ENCODE measurements around the gene CCDC9. TPM values are rescaled to one million over a fixed set of nuclear protein-coding genes. Genes with fewer than 3 reads are reported as not detected.
A peak's percentile ranks its signal among the peaks of the same experiment; 100 is the strongest.

CCDC9 gene
- total and polyA plus RNA-seq, 2 of the 13 experiments (the other 11 are each of a cell fraction or from before 2014, with no cell fraction given): 2.9 to 6.3 TPM

DNA sequence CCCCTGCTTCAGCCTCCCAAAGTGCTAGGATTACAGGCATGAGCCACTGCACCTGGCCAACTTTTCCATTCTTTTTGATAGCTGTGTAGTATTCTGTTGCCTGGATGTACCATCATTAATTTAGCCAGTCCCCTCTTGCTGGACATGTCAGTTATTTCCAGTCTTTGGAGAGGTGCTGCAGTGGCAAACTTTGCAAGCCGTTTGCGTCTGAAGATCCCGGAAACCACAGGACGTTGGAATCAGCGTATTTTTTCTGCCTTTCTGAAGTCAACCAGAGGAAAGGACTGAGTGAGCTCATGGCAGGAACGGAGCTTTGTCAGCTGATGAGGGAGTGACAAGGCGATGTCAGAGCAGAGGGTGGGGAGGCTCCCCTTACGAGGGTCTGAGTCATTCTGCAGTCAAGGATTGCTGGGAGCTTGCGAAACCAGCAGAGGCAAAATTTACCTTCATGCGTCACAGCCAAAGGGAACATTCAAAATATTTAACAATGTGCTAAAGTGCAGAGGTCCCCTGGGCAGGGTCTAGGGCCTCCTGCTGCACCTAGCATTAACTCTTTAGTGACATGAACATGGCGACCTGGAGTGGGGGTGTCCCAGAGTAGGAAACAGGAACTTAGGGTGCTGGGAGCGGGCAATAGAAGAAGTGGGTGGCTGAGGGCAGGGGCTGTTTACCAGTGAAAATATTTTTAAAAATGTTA, 58.9 kb downstream of the CCDC9 start (continued):
- TF ChIP-seq, protein P1, sequence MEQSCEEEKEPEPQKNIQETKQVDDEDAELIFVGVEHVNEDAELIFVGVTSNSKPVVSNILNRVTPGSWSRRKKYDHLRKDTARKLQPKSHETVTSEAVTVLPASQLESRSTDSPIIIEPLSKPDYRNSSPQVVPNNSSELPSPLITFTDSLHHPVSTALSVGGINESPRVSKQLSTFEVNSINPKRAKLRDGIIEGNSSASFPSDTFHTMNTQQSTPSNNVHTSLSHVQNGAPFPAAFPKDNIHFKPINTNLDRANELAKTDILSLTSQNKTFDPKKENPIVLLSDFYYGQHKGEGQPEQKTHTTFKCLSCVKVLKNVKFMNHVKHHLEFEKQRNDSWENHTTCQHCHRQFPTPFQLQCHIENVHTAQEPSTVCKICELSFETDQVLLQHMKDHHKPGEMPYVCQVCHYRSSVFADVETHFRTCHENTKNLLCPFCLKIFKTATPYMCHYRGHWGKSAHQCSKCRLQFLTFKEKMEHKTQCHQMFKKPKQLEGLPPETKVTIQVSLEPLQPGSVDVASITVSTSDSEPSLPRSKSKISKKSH (CRISPR knock-in tag; IDR thresholded peaks at IDR 0.05; ENCODE audit: borderline replicate concordance): no peak
- TF ChIP-seq MTF1 (CRISPR knock-in tag; IDR thresholded peaks at IDR 0.05) (no peak), GFI1 (CRISPR knock-in tag; IDR thresholded peaks at IDR 0.05; ENCODE audit: borderline replicate concordance) (peak; percentile 61; the same call in 1 of the 2 replicates), ZNF207 (IDR thresholded peaks at IDR 0.05; ENCODE audit: borderline replicate concordance) (no peak), KLF12 (CRISPR knock-in tag; IDR thresholded peaks at IDR 0.05; ENCODE audit: borderline replicate concordance) (no peak), HHEX (CRISPR knock-in tag; IDR thresholded peaks at IDR 0.05) (0 out of 2 replicates have a peak, but pooled peaks have one; percentile 44), ZNF850 (CRISPR knock-in tag; conservative IDR thresholded peaks at IDR 0.05) (no peak)
- TF ChIP-seq, protein P2, sequence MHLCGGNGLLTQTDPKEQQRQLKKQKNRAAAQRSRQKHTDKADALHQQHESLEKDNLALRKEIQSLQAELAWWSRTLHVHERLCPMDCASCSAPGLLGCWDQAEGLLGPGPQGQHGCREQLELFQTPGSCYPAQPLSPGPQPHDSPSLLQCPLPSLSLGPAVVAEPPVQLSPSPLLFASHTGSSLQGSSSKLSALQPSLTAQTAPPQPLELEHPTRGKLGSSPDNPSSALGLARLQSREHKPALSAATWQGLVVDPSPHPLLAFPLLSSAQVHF (CRISPR knock-in tag; IDR thresholded peaks at IDR 0.05): no peak
- TF ChIP-seq, protein P3, sequence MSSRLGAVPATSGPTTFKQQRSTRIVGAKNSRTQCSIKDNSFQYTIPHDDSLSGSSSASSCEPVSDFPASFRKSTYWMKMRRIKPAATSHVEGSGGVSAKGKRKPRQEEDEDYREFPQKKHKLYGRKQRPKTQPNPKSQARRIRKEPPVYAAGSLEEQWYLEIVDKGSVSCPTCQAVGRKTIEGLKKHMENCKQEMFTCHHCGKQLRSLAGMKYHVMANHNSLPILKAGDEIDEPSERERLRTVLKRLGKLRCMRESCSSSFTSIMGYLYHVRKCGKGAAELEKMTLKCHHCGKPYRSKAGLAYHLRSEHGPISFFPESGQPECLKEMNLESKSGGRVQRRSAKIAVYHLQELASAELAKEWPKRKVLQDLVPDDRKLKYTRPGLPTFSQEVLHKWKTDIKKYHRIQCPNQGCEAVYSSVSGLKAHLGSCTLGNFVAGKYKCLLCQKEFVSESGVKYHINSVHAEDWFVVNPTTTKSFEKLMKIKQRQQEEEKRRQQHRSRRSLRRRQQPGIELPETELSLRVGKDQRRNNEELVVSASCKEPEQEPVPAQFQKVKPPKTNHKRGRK (CRISPR knock-in tag; IDR thresholded peaks at IDR 0.05): no peak
- TF ChIP-seq, protein P4, sequence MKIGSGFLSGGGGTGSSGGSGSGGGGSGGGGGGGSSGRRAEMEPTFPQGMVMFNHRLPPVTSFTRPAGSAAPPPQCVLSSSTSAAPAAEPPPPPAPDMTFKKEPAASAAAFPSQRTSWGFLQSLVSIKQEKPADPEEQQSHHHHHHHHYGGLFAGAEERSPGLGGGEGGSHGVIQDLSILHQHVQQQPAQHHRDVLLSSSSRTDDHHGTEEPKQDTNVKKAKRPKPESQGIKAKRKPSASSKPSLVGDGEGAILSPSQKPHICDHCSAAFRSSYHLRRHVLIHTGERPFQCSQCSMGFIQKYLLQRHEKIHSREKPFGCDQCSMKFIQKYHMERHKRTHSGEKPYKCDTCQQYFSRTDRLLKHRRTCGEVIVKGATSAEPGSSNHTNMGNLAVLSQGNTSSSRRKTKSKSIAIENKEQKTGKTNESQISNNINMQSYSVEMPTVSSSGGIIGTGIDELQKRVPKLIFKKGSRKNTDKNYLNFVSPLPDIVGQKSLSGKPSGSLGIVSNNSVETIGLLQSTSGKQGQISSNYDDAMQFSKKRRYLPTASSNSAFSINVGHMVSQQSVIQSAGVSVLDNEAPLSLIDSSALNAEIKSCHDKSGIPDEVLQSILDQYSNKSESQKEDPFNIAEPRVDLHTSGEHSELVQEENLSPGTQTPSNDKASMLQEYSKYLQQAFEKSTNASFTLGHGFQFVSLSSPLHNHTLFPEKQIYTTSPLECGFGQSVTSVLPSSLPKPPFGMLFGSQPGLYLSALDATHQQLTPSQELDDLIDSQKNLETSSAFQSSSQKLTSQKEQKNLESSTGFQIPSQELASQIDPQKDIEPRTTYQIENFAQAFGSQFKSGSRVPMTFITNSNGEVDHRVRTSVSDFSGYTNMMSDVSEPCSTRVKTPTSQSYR (CRISPR knock-in tag; IDR thresholded peaks at IDR 0.05; ENCODE audit: borderline replicate concordance): peak; percentile 38; the same call in 1 of the 2 replicates
- TF ChIP-seq, protein P5, sequence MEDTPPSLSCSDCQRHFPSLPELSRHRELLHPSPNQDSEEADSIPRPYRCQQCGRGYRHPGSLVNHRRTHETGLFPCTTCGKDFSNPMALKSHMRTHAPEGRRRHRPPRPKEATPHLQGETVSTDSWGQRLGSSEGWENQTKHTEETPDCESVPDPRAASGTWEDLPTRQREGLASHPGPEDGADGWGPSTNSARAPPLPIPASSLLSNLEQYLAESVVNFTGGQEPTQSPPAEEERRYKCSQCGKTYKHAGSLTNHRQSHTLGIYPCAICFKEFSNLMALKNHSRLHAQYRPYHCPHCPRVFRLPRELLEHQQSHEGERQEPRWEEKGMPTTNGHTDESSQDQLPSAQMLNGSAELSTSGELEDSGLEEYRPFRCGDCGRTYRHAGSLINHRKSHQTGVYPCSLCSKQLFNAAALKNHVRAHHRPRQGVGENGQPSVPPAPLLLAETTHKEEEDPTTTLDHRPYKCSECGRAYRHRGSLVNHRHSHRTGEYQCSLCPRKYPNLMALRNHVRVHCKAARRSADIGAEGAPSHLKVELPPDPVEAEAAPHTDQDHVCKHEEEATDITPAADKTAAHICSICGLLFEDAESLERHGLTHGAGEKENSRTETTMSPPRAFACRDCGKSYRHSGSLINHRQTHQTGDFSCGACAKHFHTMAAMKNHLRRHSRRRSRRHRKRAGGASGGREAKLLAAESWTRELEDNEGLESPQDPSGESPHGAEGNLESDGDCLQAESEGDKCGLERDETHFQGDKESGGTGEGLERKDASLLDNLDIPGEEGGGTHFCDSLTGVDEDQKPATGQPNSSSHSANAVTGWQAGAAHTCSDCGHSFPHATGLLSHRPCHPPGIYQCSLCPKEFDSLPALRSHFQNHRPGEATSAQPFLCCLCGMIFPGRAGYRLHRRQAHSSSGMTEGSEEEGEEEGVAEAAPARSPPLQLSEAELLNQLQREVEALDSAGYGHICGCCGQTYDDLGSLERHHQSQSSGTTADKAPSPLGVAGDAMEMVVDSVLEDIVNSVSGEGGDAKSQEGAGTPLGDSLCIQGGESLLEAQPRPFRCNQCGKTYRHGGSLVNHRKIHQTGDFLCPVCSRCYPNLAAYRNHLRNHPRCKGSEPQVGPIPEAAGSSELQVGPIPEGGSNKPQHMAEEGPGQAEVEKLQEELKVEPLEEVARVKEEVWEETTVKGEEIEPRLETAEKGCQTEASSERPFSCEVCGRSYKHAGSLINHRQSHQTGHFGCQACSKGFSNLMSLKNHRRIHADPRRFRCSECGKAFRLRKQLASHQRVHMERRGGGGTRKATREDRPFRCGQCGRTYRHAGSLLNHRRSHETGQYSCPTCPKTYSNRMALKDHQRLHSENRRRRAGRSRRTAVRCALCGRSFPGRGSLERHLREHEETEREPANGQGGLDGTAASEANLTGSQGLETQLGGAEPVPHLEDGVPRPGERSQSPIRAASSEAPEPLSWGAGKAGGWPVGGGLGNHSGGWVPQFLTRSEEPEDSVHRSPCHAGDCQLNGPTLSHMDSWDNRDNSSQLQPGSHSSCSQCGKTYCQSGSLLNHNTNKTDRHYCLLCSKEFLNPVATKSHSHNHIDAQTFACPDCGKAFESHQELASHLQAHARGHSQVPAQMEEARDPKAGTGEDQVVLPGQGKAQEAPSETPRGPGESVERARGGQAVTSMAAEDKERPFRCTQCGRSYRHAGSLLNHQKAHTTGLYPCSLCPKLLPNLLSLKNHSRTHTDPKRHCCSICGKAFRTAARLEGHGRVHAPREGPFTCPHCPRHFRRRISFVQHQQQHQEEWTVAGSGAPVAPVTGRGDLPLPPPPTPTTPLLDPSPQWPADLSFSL (CRISPR knock-in tag; IDR thresholded peaks at IDR 0.05): no peak
